Endothelial cell of umbilical vein (primary cell): ENCODE measurements around the gene CD83. TPM values are rescaled to one million over a fixed set of nuclear protein-coding genes. Genes with fewer than 3 reads are reported as not detected.

Source experiments
- BruUV-seq: library from RNA; stranded (reverse); fragments of 400-500 nt; replicated peaks from 2 replicates; lab custom pipeline; 2021; lab: Mats Ljungman, UMichigan
- CTCF ChIA-PET: fragments of 300-600, 350-600 bp; sonication (Branson Sonifier 250); formaldehyde crosslinking; loops from one replicate; lab custom pipeline; 2021; ENCODE audit warnings: antibody characterized with exemption, inconsistent platforms; lab: Charles Lee
- POLR2A ChIA-PET: fragments of 300-600, 350-600 bp; sonication (Branson Sonifier 250); formaldehyde crosslinking; loops from one replicate; lab custom pipeline; 2021; ENCODE audit warnings: antibody characterized with exemption, inconsistent platforms; lab: Charles Lee
- DNase-seq: peaks from one replicate; pipeline ENCODE4 v3.0.0-alpha.2; 2011; ENCODE audit warnings: low read depth, low spot score
- FAIRE-seq: peaks from 2 replicates; lab custom pipeline; 2011; peaks lifted over from hg19 to GRCh38; lab: Jason Lieb, UNC
- H2AFZ ChIP-seq: 2 replicates; pipeline ENCODE4 v1.6.0; 2012; ENCODE audit warnings: low read depth, low read length, control low read depth, inconsistent platforms
- H3K27ac ChIP-seq: 2 replicates; pipeline ENCODE4 v1.5.1; 2011; ENCODE audit warnings: low read depth, mild to moderate bottlenecking, control low read depth, low read length, moderate library complexity; ENCODE audit not compliant: insufficient read depth
- H3K27me3 ChIP-seq, 2 experiments: 2 replicates each; pipeline versions ENCODE4 v1.6.0 to v1.6.1; 2011; ENCODE audit warnings: low read length in 2 of 2, mixed read lengths in 1 of 2; ENCODE audit not compliant: control insufficient read depth in 2 of 2, insufficient read depth in 2 of 2
- H3K36me3 ChIP-seq, 2 experiments: 2 replicates in 1 of 2; 3 replicates in 1 of 2; pipeline ENCODE4 v1.5.1; 2011; ENCODE audit warnings: low read length in 2 of 2, mild to moderate bottlenecking in 1 of 2, moderate library complexity in 1 of 2; ENCODE audit not compliant: control insufficient read depth in 2 of 2, insufficient read depth in 2 of 2; ENCODE audit errors: extremely low read depth in 1 of 2
- H3K4me1 ChIP-seq: 3 replicates; pipeline ENCODE4 v1.5.1; 2011; ENCODE audit warnings: mild to moderate bottlenecking, low read length; ENCODE audit not compliant: control insufficient read depth, insufficient read depth; ENCODE audit errors: extremely low read depth
- H3K4me2 ChIP-seq: 2 replicates; pipeline ENCODE4 v1.6.1; 2011; ENCODE audit warnings: low read length, control low read depth, mixed read lengths; ENCODE audit not compliant: insufficient read depth
- H3K4me3 ChIP-seq, 3 experiments: fragments of 200-600 bp in 1 of 3; sonication (generic), shearing (Covaris generic) in 1 of 3; replicated peaks in 1 of 3; 2 replicates each; pipeline ENCODE4 v1.5.1; 2011 to 2016; ENCODE audit warnings: control low read depth in 3 of 3, low read length in 3 of 3, mild to moderate bottlenecking in 2 of 3, inconsistent platforms in 1 of 3, low read depth in 1 of 3, moderate library complexity in 1 of 3; ENCODE audit not compliant: insufficient read depth in 1 of 3
- H3K79me2 ChIP-seq: 2 replicates; pipeline ENCODE4 v1.6.0; 2012; ENCODE audit warnings: low read length, inconsistent platforms; ENCODE audit not compliant: control insufficient read depth, insufficient read depth
- H3K9ac ChIP-seq: replicated peaks from 2 replicates; pipeline ENCODE3; 2011; ENCODE audit warnings: low read length, control low read depth; ENCODE audit not compliant: insufficient read depth; ENCODE audit errors: extremely low read depth
- H3K9me1 ChIP-seq: replicated peaks from 3 replicates; pipeline ENCODE4 v1.6.0; 2011; ENCODE audit warnings: mild to moderate bottlenecking, low read length; ENCODE audit not compliant: control insufficient read depth, insufficient read depth; ENCODE audit errors: extremely low read depth
- H3K9me3 ChIP-seq: replicated peaks from 2 replicates; pipeline ENCODE4 v1.5.1; 2012; ENCODE audit warnings: low read length, inconsistent platforms; ENCODE audit not compliant: control insufficient read depth, insufficient read depth
- H4K20me1 ChIP-seq: replicated peaks from 2 replicates; pipeline ENCODE3; 2011; ENCODE audit warnings: mild to moderate bottlenecking, low read length; ENCODE audit not compliant: control insufficient read depth, insufficient read depth; ENCODE audit errors: extremely low read depth
- CTCF ChIP-seq, 2 donors: IDR thresholded peaks; 1 replicate in 1 of 2; 2 replicates in 1 of 2; pipeline ENCODE4 v1.5.1; 2011; ENCODE audit warnings: low read length in 2 of 2, mild to moderate bottlenecking in 2 of 2, moderate library complexity in 2 of 2, control low read depth in 1 of 2, inconsistent platforms in 1 of 2, low read depth in 1 of 2; ENCODE audit not compliant: insufficient read depth in 1 of 2; ENCODE audit errors: extremely low read depth in 1 of 2
- EZH2 ChIP-seq: IDR thresholded peaks from 2 replicates; pipeline ENCODE4 v1.6.1; 2012; ENCODE audit warnings: borderline replicate concordance, low read depth, mild to moderate bottlenecking, moderate library complexity, low read length, inconsistent platforms; ENCODE audit not compliant: severe bottlenecking
- FOS ChIP-seq: IDR thresholded peaks from 2 replicates; pipeline ENCODE4 v1.6.1; 2011; ENCODE audit warnings: mild to moderate bottlenecking, low read length, moderate library complexity, borderline replicate concordance; ENCODE audit not compliant: insufficient read depth
- GATA2 ChIP-seq: IDR thresholded peaks from 2 replicates; pipeline ENCODE4 v1.7.0; 2011; ENCODE audit warnings: low read depth, mild to moderate bottlenecking, moderate library complexity, mixed read lengths, low read length; ENCODE audit not compliant: insufficient read length, insufficient read depth
- JUN ChIP-seq: IDR thresholded peaks from 2 replicates; pipeline ENCODE4 v1.6.1; 2011; ENCODE audit warnings: borderline replicate concordance, low read depth; ENCODE audit not compliant: insufficient read length, insufficient read depth
- MAX ChIP-seq: IDR thresholded peaks from 2 replicates; pipeline ENCODE4 v1.6.1; 2011; ENCODE audit not compliant: insufficient read depth, insufficient read length
- MYC ChIP-seq: IDR thresholded peaks from one replicate; pipeline ENCODE4 v1.6.1; 2011; ENCODE audit warnings: mild to moderate bottlenecking, low read depth, low read length
- POLR2A ChIP-seq: IDR thresholded peaks from 2 replicates; pipeline ENCODE4 v1.6.1; 2012; ENCODE audit warnings: low read depth, mild to moderate bottlenecking, control low read depth, low read length
- POLR2AphosphoS5 ChIP-seq: IDR thresholded peaks from 2 replicates; pipeline ENCODE4 v1.6.1; 2012; ENCODE audit warnings: low read depth, mild to moderate bottlenecking, control low read depth, low read length, moderate library complexity; ENCODE audit not compliant: insufficient read depth
- dilution Hi-C: fragments of 300-500 bp; cut with MboI; formaldehyde crosslinking; loops from one replicate; pipeline ENCODE4 v1.15.0; 2019; ENCODE audit warnings: low sequenced_read_pairs; ENCODE audit not compliant: extremely low pct_ligation_motif_present
- intact Hi-C: fragments of 100-400 bp; cut with micrococcal nuclease; formaldehyde crosslinking; loops from one replicate; pipeline ENCODE4 v1.10.0; 2022
- polyA plus RNA-seq, 4 experiments: library from polyadenylated mRNA; depleted of rRNA in 3 of 4; stranded (reverse) in 3 of 4; unstranded in 1 of 4; fragments of >200 nt; gene quantifications; 2 replicates each; pipeline versions ENCODE4 v1.2.1 to v1.2.3, GENCODE V29; 2011 to 2012; ENCODE audit warnings: missing spikeins in 1 of 4
- total RNA-seq: library from RNA; stranded (reverse); gene quantifications from 2 replicates; pipeline ENCODE4 v1.2.3, GENCODE V29; 2021

CD83 gene
- total and polyA plus RNA-seq, 2 donors (not counting 3 experiments of a cell fraction or from before 2014, with no cell fraction given) = 0.40 to 0.46 TPM

- intact Hi-C loops (no loop called here), dilution Hi-C loops (no loop called here)
- no TSS peak for BruUV-seq
- ChIA-PET CTCF (no interaction called here), POLR2A (no interaction called here)
- Histone ChIP-seq H3K4me2 (no peak overlapping the region), H3K9me3 (no peaks in the 10 kb centered on the region), H3K27me3 (no peaks in the 10 kb centered on the region), H3K9ac (no peak overlapping the region), H3K9me1 (no peaks in the 10 kb centered on the region), H3K36me3 (no peaks in the 10 kb centered on the region), H3K79me2 (no peaks in the 10 kb centered on the region), H3K27ac (no peak overlapping the region), H4K20me1 (no peaks in the 10 kb centered on the region), H3K4me1 (no peaks in the 10 kb centered on the region), H2AFZ (no peak overlapping the region), H3K4me3 (no peak overlapping the region)
- FAIRE-seq (no peak), DNase-seq (no peak)
- no peak for TF ChIP-seq CTCF (IDR thresholded peaks at IDR 0.05; ENCODE audit: extremely low read depth in 1 of 2, insufficient read depth in 1 of 2, low read depth in 1 of 2, low read length in 2 of 2)
- no peak for TF ChIP-seq GATA2
- no peak for TF ChIP-seq POLR2AphosphoS5
- no peak for TF ChIP-seq POLR2A
- TF ChIP-seq FOS = no peak
- TF ChIP-seq MAX = no peak
- no peak for TF ChIP-seq MYC
- TF ChIP-seq EZH2 = no peak
- no peak for TF ChIP-seq JUN
Observed at GRCh38 chr6:14084388-14084787, 33.2 kb upstream of the CD83 start.
